ENCODE data around the gene CITED4.
"Not testable (repeated sequence)": the region's sequence is repeated elsewhere in the genome, so short reads cannot be mapped to it uniquely, and the experiment has no call there.

CITED4 gene

DNA sequence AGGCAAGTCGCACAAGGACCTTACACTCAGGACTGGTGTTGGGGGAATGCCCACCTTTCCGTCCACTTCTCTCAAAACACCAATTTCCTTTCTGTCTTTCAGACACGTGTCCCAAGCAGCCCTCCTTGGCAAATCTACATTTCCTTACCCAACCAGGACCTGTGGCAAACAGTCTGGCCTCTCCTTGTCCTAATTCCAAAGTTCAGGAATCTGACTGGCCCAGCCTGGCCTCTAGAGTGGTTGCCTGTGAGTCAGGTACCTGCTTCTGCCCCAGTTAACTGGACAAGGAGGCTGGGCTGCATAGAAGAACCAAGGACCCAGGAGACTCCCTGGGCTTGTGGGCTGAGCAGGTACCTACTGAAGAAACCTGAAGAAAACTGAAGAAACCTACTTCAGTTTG, 34.3 kb upstream of the CITED4 start:
- TF ChIP-seq JUND (IDR thresholded peaks at IDR 0.05; ENCODE audit: low read depth), result no peak
- in situ Hi-C loops (cut with HindIII; ENCODE audit: low pct_unique_long_range_greater_than_20kb, low sequenced_read_pairs), result no loop called here
- no peak for DNase-seq (ENCODE audit: low read depth in 1 of 2, low spot score in 1 of 2)

DNA sequence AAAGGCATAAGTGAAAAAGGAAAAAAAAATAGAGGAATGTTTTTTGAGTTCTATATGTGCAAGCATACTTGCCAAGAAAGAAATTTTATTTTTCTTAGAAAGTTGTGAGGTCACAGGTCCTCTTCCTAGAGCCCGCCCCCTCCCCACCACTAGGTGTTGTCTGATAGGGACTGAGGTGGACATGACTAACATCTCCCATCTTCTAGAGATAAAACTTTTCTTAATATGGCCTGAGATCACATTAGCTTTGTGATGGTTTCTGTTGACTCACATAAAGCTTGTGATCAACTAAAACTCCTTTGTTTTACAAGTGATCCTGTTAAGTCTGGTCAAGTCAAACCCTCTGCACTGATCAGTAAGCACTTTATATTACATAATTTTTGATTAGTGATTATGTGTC, 33.4 kb upstream of the CITED4 start:
- DNase-seq (ENCODE audit: low read depth in 1 of 2, low spot score in 1 of 2), result no peak
- in situ Hi-C loops (cut with HindIII; ENCODE audit: low pct_unique_long_range_greater_than_20kb, low sequenced_read_pairs), result no loop called here
- TF ChIP-seq JUND (IDR thresholded peaks at IDR 0.05; ENCODE audit: low read depth), result no peak

DNA sequence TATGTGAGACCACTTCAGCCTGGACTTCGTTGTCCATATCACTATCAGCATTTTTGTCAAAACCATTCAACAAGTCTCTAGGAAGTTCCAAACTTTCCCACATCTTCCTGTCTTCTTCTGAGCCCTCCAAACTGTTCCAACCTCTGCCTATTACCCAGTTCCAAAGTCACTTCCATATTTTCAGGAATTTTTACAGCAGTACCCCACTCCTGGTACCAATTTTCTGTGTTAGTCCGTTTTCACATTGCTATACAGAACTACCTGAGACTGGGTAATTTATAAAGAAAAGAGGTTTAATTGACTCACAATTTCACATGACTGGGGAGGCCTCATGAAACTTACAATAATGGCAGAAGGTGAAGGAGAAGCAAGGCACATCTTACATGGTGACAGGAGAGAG, 32.7 kb upstream of the CITED4 start:
- DNase-seq (ENCODE audit: low read depth in 1 of 2, low spot score in 1 of 2); in situ Hi-C loops (cut with HindIII; ENCODE audit: low pct_unique_long_range_greater_than_20kb, low sequenced_read_pairs): not testable (repeated sequence)

DNA sequence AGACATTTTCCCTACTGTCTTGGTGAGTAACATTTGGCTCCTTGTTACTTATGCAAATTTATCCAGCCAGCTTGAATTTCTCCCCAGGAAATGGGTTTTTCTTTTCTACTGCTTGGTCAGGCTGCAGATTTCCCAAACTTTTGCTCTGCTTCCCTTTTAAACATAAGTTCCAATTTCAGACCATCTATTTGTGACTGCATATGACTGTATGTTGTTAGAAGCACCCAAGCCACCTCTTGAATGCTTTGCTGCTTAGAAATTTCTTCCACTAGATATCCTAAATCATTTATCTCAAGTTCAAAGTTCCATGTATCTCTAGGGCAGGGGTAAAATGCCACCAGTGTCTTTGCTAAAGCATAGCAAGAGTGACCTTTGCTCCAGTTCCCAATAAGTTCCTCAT, 32.3 kb upstream of the CITED4 start:
- in situ Hi-C loops (cut with HindIII; ENCODE audit: low pct_unique_long_range_greater_than_20kb, low sequenced_read_pairs), result no loop called here
- TF ChIP-seq JUND (IDR thresholded peaks at IDR 0.05; ENCODE audit: low read depth), result no peak
- no peak for DNase-seq (ENCODE audit: low read depth in 1 of 2, low spot score in 1 of 2)

DNA sequence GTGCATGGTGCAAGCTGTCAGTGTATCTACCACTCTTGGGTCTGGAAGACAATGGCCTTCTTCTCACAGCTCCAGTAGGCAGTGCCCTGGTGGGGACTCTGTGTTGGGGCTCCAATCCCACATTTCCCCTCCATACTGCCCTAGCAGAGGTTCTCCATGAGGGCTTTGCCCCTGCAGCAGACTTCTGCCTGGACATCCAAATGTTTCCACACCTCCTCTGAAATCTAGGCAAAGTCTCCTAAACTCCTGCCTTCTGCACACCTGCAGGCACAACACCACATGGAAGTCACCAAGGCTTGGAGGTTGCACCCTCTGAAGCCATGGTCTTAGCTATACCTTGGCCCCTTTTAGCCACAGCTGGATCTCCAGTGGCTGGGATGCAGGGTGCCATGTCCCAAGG, 31.8 kb upstream of the CITED4 start:
- in situ Hi-C loops (cut with HindIII; ENCODE audit: low pct_unique_long_range_greater_than_20kb, low sequenced_read_pairs), result no loop called here
- TF ChIP-seq JUND (IDR thresholded peaks at IDR 0.05; ENCODE audit: low read depth), result no peak

DNA sequence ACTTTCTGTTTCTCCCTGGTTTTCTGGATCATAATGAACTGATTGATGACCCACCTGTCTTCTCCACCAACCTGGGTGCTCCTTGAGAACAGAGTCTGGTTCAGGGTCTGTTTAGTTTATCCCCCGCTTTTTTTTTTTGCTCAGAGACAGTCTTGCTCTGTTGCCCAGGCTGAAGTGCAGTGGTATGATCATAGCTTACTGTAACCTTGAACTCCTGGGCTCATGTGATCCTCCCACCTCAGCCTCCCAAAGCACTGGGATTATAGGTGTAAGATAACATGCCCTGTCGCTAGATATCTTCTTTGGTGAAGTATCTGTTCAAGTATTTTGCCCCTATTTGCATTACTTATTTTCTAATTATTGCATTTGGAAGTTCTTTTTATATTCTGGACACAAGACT, 30.2 kb upstream of the CITED4 start:
- no peak for TF ChIP-seq JUND (IDR thresholded peaks at IDR 0.05; ENCODE audit: low read depth)
- in situ Hi-C loops (cut with HindIII; ENCODE audit: low pct_unique_long_range_greater_than_20kb, low sequenced_read_pairs), result no loop called here

More for the DNA sequence above, 31.8 kb upstream of the CITED4 start:
- no peak for DNase-seq (ENCODE audit: low read depth in 1 of 2, low spot score in 1 of 2)

DNA sequence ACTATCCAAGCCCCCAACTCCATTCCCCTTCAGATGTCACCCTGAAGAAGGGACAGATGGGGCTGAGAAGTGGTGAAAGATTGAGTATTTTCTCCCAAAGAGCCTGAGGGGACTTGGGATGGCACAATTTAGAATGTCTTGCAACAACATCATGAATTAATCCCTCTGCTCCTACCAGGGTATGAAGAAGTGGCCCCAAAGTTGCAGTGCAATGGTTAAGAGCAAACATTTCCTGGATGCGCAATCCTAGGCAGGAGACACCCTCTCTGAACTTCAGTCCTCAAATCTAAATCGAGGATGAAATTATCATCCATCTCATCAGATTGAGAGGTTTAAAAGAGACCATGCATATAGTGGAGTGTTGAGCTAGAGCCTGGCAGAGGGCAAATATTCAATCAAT, 28.6 kb upstream of the CITED4 start:
- DNase-seq (ENCODE audit: low read depth in 1 of 2, low spot score in 1 of 2), result no peak
- in situ Hi-C loops (cut with HindIII; ENCODE audit: low pct_unique_long_range_greater_than_20kb, low sequenced_read_pairs), result no loop called here
- TF ChIP-seq JUND (IDR thresholded peaks at IDR 0.05; ENCODE audit: low read depth), result no peak

More for the DNA sequence above, 30.2 kb upstream of the CITED4 start:
- DNase-seq (ENCODE audit: low read depth in 1 of 2, low spot score in 1 of 2), result no peak

DNA sequence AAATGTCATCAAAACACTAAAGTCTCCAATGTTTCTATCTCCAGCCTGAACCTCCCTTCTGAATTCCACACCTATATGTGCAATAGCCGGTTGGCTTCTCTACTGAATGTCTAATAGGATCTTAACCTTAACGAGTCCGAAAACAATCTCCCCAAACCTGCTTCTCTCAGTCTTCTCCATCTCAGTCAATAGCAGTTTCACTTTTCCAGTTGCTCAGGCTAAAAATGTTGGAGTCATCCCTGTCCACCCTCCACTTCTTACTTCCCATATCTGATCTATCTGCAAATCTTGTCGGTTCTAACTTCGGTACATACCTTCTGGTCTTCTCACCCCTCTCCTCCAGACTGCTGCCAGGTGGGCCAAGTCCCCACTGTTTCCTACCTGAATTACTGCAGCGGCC, 25.5 kb upstream of the CITED4 start:
- no peak for TF ChIP-seq JUND (IDR thresholded peaks at IDR 0.05; ENCODE audit: low read depth)
- in situ Hi-C loops (cut with HindIII; ENCODE audit: low pct_unique_long_range_greater_than_20kb, low sequenced_read_pairs), result no loop called here
- DNase-seq (ENCODE audit: low read depth in 1 of 2, low spot score in 1 of 2), result peak in 1 of 2 experiments; percentile 33

DNA sequence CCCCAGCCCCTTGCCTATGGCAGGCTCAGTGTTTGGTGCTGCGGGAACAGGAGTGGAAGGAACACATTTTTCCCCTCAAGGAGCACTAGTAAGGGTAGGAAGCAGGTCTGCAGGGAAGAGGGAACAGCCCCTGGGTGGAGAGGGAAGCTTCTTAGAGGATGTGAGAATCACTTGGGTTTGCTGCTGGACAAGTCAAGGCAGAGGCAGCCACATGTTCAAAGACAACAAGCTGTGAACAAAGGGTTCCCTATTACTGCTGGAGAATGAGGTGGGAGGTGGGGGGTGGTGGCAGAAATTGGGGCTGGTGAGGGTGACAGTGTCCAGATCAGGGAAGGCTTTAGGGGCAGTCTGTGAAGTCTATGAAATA, 24.8 kb upstream of the CITED4 start:
- DNase-seq (ENCODE audit: low read depth in 1 of 2, low spot score in 1 of 2), result no peak
- in situ Hi-C loops (cut with HindIII; ENCODE audit: low pct_unique_long_range_greater_than_20kb, low sequenced_read_pairs), result no loop called here
- no peak for TF ChIP-seq JUND (IDR thresholded peaks at IDR 0.05; ENCODE audit: low read depth)

DNA sequence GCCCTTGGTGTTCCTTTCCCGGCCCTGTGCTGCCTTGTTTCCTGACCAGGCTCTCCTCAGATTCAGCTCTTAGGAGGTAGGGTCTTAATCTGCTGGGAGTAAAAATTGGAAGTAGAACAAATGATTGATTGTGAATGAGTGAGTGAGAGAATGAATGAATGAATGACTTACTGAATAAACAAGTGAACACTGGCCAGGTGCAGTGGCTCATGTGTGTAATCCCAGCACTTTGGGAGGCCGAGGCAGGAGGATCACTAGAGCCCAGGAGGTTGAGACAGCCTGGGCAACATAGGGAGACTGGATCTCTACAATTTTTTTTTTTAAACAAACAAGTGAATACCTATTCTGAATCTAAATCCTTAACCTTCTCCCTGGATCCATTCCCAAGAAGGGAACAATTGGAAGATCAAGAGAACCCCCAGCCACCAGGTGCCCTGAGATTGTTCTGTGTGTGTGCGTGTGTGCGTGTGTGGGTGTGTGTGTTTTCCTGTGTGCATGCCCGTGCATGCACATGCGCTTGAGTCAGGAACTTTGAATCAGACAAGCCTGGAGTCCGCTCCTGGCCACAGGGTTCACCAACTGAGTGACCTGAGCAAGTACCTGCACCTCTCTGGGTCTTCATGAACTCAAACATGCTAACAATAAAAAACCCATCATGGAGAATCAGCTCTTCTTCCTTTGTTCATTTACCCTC, 24.3 kb upstream of the CITED4 start:
- in situ Hi-C loops (cut with HindIII; ENCODE audit: low pct_unique_long_range_greater_than_20kb, low sequenced_read_pairs), result no loop called here
- no peak for DNase-seq (ENCODE audit: low read depth in 1 of 2, low spot score in 1 of 2)
- no peak for TF ChIP-seq JUND (IDR thresholded peaks at IDR 0.05; ENCODE audit: low read depth)

DNA sequence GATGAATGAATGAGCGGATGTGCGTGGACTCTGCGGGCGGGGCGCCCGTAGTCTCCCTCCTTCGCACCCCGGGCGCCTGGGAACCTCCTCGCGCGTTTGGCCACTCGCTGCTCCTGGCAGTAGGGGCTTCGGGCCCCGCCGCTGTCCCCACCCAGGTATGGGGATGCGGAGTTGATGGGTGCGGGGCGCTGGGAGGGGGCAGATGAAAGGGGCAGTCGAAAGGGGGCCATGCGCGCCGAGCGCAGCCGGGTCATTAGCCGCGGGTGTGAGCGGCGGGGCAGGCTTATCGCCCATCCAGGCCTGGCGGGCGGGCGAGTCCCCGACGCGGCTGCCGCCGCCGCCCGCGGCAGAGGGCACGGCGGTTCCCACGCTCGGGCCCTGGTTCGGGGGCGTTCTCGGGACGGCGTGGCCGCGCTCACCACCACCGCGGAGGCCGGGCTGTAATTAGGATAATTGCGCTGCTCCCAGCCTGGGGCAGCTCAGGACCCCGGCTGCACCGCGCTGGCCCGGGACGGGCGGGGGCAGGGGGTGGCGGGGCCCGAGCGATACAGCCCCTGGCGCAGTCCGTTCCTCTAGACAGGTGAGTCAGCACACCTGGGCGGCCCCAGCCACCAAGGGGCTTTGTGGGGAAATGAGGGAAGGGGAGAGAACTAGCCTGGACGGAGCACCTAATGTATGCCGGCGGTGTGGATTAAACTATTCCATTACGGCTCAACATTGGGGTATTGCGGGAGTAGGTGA, 22.1 kb upstream of the CITED4 start:
- no peak for TF ChIP-seq JUND (IDR thresholded peaks at IDR 0.05; ENCODE audit: low read depth)
- in situ Hi-C loops (cut with HindIII; ENCODE audit: low pct_unique_long_range_greater_than_20kb, low sequenced_read_pairs), result no loop called here
- DNase-seq (ENCODE audit: low read depth in 1 of 2, low spot score in 1 of 2), result no peak

DNA sequence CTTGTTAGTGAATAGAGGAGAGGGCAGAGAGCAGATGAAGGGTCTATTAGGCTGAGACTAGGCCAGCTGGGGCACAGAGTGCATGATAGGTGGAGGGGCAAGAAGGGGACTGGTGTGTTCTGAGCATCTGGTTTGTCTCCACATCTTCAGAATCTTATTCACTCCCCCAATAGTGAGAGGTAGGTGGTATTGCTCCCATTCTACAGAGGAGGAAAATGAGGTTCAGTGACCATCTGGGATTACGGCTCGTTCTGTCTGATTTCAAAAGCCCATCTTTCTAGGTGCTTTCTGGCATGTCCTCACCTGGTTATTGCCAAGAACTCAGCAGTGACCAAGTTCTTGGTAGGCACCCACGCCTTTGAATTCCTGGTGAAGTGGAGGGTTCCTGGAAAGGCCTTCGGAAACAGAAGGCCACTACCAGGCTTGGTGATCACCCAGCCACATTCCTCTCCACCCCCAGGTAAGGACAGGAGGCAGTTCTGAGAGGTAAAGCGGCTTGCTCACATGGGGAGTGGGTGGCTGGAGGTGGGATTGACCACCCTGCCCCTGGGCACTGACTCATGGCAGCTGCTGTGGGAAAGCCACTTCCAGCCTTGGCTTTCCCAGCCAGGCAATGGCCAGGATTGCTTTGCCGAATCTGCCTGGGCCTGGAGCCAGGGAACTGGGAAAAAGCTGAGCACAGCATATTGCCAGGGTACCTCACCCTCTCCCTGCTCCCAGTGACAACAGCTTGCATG, 18.8 kb upstream of the CITED4 start:
- in situ Hi-C loops (cut with HindIII; ENCODE audit: low pct_unique_long_range_greater_than_20kb, low sequenced_read_pairs), result no loop called here
- no peak for TF ChIP-seq JUND (IDR thresholded peaks at IDR 0.05; ENCODE audit: low read depth)
- no peak for DNase-seq (ENCODE audit: low read depth in 1 of 2, low spot score in 1 of 2)
